ENCODE measurements around the gene SLC46A2.

The SLC46A2 gene

DNA sequence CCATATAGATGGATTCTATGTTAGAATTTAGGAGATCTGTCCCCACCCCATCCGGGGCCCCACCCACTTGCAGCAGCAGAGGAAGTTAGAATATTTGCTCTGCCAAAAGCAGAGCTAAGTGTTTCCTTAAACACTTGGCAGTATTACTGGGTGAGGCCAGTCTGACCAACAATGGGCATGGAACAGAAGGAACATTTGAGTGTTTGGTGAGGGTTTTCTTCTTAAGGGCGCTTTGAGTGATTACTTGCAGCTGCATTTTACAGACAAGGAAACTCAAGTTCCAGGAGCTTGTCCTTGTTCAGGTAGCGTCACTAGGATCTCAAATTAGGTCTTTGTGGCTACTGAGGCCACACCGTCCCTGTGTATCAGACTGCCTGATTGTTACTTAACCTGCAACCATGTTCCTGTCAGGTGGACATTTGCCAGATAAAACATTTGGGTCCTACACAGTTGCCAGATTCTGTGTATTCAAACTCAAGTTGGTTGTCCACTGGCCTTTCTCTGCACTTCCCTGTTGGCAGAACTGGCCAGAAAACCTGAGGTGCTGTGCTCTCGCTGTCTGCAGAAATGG, 59.3 kb downstream of the SLC46A2 start:
- DNase-seq (ENCODE audit: low read depth, low spot score) = no peak
